Myocyte (in vitro differentiated cells): Measurements from ENCODE around the gene AKR1C1. TPM values are rescaled to one million over a fixed set of nuclear protein-coding genes. Genes with fewer than 3 reads are reported as not detected.
"Not testable (repeated sequence)": the region's sequence is repeated elsewhere in the genome, so short reads cannot be mapped to it uniquely, and the experiment has no call there.

ENCODE experiments used
- DNase-seq: peaks from one replicate; pipeline ENCODE4 v3.0.0-alpha.2; 2012; ENCODE audit warnings: low read depth
- polyA plus RNA-seq: library from polyadenylated mRNA; unstranded; fragments of >200 nt; gene quantifications from one replicate; pipeline ENCODE4 v1.2.1, GENCODE V29; 2012; ENCODE audit warnings: missing spikeins
- total RNA-seq: library from RNA; depleted of rRNA; stranded (reverse); fragments of >200 nt; gene quantifications from 2 replicates; pipeline ENCODE4 v1.2.3, GENCODE V29; 2014

The AKR1C1 gene
- 38.1 and 60.1 TPM in 2 replicates for total RNA-seq
- polyA plus RNA-seq = 42.5 TPM

DNA sequence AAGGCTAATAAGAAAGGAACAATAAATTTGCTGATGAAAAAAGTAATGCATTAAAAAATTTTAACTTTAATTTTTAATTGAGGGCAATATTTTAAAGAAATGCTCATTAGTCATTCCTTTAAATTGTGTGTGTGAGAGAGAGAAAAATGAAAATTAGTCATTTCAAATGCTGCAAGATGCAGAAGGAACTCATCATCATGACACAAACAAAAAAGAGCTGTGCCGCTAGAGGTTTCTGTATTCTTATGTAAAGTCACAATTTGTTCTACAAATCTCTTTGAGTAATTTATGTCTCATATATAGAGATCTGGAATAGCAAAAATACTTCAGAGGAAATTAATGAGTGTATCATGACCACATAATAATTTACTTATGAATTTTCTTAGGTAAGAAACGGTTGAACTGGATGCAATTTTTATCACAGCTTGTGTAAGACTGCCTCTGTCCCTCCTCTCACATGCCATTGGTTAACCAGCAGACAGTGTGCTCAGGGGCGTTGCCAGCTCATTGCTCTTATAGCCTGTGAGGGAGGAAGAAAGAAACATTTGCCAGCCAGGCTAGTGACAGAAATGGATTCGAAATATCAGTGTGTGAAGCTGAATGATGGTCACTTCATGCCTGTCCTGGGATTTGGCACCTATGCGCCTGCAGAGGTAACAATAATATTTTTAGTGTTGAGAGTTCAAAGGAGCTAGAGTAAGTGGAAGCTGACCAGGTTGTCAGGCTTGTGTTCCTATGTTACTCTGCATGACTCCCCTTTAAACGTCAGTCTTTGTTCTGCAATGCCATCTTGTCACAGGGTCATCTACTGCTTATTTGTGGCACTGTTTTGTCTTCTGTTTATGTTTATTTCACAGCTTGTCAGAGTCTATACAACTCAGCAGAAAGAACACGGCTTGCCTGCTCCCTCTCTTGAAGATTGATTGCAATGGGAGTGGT, at the start of gene AKR1C1:
Gene AKR1C1, plus strand, starts transcription at position 540 of the 939 bp plus-strand sequence. Its CDS starts 30 bp downstream, at position 570.
- peak; percentile 46 for DNase-seq

DNA sequence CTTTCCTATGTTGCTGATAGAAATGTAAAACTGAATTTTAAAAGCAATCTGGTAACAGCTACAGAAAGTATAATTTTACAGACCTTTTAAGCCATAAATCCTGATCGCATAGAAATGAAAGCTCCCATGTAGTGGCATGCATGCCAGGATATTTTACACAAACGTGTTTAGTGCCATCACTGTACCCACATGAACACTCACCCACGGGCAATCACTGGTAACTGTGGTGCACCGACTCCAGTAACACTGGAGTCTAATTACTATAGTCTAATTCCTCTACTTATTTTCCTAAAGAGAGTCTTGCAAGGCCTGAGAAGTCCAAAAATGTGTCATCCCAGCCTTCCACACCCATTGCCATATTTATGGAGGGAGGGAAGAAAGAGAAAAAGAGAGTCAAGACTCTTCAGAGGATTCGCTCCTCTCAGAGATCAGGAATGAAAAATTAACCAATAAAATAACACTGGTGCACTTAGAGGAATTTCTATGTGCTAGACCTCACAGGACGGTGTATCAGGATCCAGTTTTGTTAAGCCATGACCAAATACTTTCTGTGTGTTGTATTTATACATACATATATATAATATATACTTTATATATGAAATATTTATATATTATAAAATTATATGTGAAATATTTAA, 48.9 kb upstream of the AKR1C1 start:
- no peak for DNase-seq

DNA sequence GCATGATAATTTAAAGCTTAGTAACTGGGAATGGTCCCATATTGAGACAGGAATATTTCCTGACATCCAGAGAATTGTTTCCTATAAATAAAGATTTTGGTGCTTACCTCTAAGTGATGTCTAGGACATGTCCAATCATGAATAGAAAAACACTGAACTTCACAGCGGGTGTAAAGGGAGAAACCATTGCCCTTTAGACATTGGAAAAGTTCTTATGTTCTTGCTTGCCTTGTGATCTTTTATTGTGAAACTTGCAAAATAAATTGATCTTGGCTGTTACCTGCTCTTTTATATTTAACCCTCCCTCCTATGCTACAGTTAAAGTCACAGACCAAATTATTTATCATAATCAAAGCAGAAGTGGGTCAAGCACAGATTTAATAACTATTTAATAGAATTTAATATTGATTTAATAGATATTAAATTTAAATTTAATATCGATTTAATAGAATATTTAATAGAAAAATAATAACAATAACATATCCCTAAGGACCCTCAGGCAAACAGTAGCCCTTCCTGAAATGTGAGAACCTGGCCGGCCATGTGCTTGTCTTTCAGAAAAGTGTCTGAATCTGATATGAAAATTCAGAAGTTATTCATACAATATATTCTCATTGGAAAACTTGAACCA, 47.0 kb upstream of the AKR1C1 start:
- DNase-seq = no peak

DNA sequence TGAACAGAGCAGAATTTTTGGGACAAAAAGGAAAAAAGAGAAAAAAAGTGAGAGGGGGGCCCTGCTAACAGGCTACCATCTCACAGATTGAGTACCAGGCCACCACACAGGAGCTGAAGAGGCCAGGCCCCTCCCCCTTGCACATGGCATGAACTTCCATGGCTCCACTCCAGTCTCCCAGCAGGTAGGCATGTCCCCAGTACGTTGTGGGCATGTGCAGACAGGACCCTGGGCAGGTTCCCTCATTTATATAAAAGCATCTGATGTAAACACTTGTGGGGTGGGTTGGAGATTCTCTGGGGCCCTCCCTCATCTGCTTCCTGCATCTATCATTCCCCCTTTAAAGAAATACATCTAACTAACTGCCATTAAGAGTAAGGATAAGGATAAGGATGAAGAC, 45.0 kb upstream of the AKR1C1 start:
- no peak for DNase-seq

DNA sequence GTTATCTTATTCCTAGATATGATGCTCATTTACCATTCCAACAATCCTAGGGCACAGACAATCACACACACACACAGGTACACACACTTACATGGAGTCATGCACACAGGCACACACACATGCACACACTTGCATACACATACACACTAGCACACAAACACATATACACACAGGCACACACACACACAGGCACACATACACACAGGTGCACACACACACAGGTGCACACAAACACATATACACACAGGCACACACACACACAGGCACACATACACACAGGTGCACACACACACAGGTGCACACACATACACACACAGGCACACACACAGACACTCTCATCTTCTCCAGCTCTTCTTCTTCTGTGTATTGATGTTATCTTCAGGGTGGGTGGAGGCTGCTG, 38.7 kb upstream of the AKR1C1 start:
- not testable (repeated sequence) for DNase-seq

DNA sequence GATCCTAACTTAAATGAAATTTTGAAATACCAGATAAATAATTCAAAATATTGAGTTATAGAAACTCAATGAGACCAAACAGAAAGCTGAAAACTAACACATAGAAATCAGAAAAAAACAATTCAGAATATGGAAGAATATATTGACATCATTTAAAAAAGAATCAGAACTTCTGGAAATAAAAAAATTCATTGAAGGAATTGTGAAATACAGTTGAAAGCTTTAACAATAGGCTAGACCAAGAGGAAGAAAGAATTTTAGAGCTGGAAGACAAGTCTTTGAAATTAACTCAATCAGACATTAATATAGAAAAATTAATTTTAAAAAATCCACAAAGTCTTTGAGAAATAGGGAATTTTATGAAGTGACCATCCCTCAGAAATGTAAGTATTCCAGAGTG, 36.8 kb upstream of the AKR1C1 start:
- DNase-seq = no peak

DNA sequence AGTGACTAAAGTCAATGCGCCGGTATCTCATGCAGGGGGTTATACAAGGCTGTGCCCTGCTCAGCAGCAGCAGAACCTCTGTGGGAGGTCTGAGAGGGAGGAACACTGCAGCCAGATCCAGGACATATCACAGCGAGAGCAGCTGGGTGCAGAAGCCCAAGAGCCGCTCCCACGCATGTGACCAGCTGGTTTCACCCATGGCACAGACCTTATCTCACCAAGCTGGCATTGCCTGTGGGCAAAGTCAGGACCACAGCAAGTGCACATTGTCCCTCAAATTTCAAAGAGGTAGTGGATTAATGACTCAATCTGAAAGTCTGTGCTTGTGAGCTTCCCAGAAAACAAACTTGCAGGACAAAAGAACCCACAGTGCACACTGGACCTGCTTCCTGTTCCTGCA, 31.6 kb upstream of the AKR1C1 start:
- peak; percentile 88 for DNase-seq

DNA sequence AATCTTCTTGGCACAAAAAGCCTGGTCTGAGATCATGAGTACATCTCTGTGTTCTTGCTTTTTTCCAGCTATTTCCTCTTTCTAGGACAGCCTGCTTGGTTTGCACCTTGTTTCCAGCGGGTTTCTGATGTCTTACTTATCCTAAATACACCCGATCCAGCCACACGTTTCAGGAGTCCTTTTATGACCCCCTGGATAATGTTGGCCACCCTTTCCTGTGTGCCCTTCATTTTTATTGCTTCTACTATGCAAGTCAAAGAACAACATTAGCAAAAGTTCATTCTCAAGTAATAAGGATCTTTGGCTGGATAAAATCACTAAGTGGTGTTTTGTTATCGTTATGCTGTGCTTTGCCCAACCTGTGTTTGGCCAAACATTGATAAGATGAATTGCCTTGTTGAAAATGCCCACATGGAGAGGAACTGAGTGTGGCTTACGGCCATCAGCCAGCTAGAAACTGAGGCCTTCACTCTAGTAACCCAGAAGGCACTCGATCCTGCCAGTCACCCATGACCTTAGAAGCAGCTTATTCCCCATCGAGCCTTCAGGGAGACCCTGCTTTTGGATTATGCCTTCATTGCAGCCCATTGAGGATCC, 28.7 kb upstream of the AKR1C1 start:
- DNase-seq = no peak

DNA sequence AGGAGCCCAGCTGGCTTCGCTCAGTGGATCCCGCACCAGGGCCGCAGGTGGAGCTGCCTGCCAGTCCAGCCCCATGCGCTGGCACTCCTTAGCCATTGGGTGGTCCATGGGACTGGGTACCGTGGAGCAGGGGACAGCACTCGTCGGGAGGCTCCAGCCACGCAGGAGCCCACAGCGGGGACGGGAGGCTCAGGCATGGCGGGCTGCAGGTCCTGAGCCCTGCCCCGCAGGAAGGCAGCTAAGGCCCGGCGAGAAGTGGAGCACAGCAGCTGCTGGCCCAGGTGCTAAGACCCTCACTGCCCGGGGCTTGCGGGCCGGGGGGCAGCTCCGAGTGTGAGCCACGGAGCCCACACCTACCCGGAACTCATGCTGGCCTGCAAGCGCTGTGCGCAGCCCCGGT, 25.9 kb upstream of the AKR1C1 start:
- no peak for DNase-seq

DNA sequence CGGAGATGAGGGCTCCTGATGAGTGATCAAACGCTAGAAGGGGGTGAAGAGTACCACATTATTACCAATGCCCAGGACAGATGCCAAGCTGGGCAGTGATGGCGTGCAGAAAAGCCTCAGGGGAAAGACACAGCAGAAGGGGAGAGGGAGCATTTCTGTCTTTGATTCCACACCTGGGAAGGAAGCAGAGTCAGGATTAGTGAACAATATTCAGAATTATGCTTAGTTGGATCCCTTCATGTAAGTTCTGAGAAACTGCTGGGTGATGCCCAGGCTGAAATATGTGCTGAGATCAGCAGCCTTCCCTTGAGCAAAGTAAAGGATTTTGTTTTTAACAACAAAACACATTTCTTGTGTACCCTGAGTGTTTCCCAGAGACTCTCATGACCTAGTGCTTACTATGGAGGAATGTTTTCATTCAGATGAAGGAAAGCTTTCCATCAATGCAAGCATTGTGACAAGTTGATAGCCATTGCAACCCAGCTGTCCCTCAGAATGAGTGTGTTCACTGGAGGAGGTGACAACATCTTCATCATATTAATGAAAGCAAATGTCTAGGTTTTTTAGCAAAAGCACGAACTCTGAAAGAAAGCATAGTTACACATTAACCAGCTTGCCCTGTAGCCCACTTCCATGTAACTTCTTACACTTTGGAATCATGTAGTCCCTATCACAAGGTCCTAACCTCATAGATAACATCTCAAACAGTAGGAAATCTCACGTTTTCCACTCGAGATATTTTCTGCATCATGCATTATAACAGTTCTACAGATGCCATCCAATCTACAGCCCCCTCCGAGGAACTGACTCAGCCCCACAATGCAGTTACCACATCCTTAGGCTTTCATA, 23.8 kb upstream of the AKR1C1 start:
- no peak for DNase-seq

DNA sequence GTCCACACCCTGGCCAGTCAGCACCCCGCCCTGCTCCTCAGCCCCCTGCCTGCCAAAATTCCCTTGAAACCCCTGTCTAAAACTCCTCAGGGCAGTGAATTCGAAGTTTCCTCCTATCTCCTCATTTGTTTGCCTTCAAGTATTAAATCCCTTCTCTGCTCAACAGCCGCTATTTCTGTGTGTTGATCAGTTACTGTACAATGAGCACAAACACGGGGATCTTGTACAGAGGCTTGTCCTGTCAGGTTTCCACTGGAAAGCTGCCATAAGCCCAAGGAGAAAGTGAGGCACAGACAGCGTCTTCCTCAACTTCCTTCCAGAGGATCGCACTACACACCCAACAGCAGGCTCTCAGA, 23.2 kb upstream of the AKR1C1 start:
- not testable (repeated sequence) for DNase-seq

DNA sequence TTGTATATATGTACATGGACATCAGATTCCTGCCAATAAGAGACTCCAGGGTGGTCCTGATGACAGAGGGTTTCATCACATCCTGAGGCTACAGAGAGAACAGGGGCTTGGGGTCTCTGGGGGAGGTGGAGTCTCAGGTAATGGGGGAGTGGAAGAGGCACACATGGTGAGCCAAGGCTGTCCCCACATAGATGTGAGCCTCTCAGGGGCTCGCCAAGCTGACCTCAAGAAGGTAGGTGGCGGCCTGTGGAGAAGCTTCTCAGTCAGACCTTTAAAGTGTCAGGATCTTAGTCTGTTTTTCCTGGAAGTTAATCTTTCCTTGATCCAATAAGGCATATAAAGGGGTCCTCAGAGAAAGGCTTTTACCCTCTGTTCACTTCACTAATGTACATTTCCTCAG, 22.3 kb upstream of the AKR1C1 start:
- not testable (repeated sequence) for DNase-seq

DNA sequence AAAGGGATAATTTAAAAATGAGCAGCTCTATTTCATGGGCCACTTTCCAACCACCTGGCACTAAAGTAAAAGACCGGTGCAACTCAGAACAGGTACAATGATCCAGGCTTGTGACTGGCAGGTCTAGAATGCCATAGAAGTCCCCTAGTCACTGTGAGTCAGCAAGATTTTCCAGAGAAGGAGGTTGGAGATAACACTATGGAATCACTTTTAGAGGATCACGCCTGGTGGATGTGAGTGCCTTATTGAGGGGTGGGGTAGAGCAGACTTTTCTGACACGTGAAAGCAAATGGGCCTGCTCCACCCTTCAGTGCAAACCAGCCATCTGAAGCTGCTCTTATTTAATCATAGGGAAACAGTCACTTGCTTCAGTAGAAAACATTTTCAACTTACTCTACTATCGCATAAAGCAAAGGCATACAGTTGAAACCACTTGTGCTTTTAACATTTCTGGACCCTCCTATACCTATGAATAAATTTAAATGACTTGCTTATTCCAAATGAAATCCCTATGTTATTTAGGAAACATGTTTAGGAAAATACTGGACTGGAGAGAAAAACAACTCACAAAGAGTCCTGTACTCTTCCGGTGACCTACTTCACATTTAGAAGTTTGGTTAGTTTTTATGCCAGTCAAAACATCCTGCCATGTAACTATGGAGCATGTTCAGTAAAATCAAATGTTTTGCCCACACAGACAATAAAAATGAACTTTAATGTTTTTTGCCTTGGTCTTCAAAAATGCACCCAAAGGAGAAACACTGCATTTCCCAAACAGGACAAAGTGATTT, 21.5 kb upstream of the AKR1C1 start:
- DNase-seq = peak; percentile 20

DNA sequence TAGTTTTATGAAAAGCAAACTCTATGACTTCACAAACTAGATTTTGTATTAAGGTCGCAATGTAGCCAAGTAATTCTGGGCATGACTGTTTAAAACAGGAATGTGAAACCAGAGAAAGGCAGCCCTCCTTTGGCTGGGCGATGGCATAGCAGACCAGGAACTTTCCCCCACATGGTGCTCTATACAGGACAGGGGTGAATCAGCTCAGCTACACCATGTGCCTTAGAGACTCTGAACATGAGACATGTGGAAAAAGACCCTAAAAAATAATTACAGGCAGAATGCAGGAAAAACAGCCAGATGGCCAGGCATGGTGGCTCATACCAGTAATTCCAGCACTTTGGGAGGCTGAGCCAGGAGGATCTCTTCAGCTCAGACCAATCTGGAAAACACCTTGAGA, 20.3 kb upstream of the AKR1C1 start:
- DNase-seq = peak; percentile 78

DNA sequence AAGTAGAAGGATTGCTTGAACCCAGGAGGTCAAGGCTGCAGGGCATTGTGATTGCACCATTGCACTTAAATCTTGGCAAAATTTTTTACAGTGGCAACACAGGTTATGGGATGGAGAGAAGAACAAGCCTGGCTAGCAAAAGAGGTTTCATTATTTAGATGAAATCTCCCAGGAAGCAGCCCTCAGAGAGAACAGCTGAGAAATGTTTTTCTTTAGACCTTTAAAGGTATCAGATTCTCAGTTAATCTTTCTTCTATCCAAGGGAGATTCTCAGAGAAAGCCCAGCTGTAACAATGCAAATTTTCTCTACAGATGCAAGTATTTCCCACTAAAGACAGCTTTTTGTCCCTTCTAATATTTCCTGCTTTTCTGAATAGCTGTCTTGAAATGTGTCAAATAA, 19.8 kb upstream of the AKR1C1 start:
- DNase-seq = peak; percentile 29

DNA sequence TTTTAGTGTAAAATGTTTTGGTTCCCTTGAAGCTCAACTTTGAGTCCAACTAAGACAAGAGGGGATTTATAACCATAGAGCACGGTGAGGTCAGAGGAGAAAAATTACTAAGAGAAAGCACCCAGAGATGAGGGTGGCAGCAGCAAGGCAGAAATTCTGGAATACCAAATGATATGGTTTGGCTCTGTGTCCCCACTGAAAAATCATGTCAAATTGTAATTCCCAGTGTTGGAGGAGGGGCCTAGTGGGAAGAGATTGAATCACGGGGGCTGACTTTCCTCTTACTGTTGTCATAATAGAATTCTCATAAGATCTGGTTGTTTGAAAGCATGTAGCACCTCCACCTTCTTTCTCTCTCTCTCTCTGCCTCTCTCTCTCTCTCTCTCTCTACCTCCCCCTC, 19.4 kb upstream of the AKR1C1 start:
- DNase-seq = peak; percentile 47

DNA sequence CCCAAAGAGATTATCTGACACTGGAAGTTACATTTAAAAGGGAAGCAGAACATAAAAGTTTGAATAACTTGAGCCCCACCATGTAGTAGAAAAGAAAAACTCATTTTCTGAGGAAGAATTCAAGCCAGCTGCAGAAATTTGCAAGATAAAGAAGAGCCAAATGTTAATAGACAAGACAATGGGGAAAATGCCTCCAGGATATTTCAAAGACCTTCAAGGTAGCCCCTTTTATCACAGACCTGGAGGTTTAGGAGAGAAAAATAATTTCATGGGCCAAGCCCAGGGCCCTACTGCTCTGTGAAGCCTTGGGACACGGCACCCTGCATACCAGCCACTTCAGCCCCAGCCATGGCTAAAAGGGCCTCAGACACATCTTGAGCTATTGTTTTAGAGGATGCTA, 18.4 kb upstream of the AKR1C1 start:
- DNase-seq = no peak

DNA sequence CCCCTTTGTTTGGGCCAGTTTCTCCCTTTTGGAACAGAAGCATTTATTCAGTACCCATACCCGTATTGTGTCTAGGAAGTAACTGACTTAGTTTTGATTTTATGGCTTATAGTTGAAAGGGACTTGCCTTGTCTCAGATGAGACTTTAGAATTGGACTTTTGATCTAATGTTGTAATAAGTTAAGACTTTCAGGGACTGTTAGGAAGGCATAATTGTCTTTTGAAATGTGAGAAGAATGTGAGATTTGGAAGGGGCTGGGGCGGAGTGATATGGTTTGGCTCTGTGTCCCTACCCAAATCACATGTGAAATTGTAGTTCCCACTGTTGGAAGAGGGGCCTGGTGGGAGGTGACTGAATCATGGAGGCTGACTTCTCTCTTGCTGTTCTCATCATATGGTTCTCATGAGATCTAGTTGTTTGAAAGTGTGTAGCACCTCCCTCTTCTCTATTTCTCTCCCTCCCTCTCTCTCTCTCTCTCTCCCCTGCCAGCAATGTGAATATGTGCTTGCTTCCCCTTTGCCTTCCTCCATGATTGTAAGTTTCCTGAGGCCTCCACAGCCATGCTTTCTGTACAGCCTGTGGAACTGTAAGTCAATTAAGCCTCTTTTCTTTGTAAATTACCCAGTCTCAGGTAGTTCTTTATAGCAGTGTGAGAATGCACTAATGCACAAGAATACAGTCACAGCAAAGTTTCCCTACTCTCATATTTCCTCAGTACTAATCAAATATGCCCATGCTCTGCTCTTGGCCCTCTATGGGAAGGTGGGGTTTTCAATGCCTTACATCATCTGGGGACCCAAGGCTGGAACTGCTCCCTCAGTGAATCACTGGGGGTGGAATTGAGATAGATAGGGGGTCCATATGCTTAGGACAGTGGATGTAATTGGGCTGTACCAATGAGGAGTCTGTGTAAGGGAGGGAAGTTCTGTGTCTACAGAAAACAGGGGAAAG, 17.2 kb upstream of the AKR1C1 start:
- no peak for DNase-seq
